NCI-H526 treated with DMSO at 0.1 percent for 48 hours (cell line): Measurements from ENCODE around the gene SRP14.
"Not testable (repeated sequence)": the region's sequence is repeated elsewhere in the genome, so short reads cannot be mapped to it uniquely, and the experiment has no call there.

Experiments
- DNase-seq: peaks from one replicate; lab custom pipeline; 2025; lab: John Stamatoyannopoulos, UW

Gene SRP14

DNA sequence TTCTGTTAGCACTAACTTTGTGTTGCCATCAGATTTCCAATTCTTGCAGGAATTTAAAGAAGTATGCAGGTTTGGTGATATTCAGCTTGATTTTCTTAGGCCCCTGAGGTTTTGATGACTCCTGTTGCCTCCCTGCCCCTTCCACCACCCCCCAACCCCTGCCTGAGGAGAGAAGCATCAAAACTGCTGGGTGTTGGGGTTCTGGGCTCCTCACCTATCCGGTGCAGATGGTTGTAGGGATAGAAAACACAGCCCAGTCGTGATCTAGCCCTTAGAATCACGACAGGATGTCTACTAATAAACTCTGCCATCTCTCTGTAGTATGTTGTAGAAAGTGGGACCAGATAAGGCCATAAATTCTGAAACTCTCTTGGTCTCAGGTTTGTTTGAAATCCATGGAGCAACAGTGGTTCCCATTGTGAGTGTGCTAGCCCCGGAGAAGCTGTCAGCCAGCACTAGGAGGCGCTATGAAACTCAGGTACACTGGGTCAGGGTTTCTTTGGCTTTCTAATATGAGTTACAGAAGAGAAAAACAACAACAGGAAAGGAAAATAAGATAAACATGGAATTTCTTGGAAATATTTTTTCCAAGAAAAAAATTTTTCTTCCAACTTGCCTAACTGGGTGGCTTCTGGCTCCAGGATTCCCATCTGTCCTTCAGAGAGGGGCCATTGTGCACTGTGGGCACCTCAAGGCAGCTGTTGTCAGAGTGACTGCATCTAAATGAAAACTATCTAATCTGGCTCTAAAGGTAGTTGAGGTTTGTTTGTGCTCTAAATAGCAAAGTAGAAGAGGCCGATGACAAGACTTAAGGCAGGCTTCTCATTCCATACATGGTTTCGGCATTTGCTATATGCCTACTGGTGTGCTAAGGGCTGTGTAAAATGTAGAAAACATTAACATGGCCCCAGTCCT lies 8.7 kb downstream of the SRP14 start:
- DNase-seq, result peak; percentile 11

- no peak for DNase-seq
These were observed 10.1 kb downstream of the SRP14 start for GRCh38 chr15:40028853-40029252.

GRCh38 chr15:40028193-40028592 lies 10.8 kb downstream of the SRP14 start:
- DNase-seq, result no peak

GRCh38 chr15:40016224-40016865 lies 22.6 kb downstream of the SRP14 start:
- no peak for DNase-seq

DNA sequence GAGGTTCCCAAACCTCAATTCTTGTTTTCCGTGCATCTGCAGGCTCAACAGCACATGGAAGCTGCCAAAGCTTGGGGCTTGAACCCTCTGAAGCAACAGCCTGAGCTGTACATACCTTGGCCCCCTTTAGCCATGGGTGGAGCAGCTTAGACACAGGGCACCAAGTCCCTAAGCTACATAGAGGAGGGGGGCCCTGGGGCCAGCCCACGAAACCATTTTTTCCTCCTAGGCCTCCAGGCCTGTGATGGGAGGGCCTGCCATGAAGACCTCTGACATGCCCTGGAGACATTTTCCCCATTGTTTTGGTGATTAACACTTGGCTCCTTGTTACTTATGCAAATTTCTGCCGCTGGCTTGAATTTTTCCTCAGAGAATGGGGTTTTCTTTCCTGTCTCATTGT lies 24.6 kb downstream of the SRP14 start:
- DNase-seq, result no peak

DNA sequence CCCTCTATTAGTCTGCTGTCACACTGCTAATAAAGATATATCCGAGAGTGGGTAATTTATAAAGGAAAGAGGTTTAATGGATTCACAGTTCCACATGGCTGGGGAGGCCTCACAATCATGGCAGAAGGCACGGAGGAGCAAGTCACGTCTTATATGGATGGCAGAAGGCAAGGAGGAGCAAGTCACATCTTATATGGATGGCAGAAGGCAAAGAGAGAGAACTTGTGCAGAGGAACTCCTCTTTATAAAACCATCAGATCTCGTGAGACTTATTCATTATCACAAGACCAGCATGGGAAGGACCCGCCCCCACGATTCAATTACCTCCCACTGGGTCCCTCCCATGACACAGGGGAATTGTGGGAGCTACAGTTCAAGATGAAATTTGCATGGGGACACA lies 25.6 kb downstream of the SRP14 start:
- not testable (repeated sequence) for DNase-seq

GRCh38 chr15:40011303-40011702 lies 27.7 kb downstream of the SRP14 start:
- no peak for DNase-seq

DNA sequence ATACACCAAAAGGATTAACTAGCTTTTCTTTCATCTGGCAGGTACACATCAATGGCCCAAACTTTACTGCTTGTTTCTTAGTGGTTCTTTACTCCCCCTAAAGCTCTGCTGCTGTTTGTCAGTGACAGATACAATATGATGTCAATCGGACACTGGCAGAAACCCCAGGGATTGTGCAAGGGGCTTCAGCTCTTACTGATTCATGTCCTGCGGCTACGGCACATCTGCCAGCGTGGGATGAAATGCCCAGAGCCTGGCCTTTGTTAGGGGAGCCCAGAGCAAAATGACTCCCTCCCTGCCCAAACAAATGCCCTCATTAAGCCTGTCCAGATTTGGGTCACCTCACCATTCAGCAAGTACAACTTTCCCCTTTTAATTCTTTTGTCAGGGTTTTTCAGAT lies 28.3 kb downstream of the SRP14 start:
- no peak for DNase-seq

GRCh38 chr15:40008061-40008765 lies 30.8 kb downstream of the SRP14 start:
- DNase-seq, result no peak

DNA sequence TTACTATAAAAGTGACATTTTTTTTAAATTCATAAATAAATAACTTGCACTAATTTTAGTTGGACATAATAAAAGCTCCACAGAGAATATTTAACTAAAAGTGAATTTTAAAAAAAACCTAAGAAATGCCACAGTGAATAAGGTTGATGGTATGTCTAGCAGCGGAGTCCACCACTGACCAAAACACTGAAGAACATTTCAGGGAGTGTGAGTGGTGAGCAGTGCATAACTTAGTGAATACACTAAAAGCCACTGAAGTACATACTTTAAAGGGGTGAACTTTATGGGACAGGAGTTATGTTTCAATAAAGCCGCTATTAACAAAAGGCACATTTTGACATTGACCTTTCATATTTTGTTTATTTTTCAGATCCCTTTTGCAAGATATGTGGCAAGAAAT lies 32.3 kb downstream of the SRP14 start:
- no peak for DNase-seq

GRCh38 chr15:40006003-40006402 lies 33.0 kb downstream of the SRP14 start:
- no peak for DNase-seq

DNA sequence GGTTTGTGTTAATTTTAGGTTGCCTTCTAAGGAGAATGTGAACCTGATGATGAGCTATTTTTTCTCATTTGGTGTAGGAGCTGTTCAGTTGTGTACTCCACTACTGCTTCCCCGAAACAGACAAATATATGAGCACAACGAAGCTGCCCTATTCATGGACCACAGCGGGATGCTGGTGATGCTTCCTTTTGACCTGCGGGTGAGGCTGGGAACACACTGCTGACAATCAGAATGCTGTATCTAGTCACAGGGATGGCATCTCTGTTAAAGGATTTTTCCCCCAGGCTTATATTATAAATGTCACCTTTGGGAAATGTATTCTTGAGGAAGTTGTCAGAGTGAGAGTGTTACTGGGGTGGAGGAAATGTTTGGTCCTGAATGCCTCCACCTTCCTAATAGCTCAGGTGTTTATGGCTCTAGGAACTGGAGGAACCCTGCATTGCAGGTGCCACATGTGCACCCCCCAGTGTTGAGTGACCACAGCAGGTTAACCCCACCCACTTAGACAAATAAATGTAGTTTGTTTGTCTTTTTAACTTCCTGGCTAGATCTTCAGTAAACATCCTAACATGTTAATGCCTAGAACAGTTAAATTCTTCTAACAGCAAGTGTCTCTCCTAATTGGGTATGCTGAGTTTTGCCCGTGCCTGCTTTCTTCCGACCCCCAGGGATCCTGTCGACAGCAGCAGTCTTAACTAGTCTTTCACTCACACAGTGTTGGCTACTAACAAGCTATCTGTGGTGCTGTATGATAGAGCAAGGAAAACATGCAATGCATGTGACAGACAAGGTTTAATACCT lies 35.7 kb downstream of the SRP14 start:
- DNase-seq, result peak; percentile 75

DNA sequence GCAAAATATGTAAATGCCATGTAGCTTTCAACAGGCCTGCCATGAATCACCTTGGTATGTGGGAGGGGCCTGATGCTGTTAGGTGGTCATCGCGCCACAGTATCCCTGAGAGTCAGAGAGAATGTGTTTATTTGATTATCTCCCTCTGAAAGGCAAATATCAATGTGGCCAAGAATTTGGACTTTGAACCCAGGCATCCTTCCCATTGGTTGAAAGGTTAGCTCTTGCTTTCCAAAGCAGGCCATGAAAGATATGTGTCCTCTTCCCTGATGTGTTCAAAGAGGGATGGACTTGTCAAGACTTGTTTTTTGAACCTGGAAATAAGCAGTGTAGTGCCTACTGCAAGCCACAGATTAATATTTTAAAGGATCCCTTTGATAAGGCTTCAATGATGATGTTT lies 36.7 kb downstream of the SRP14 start:
- peak; percentile 97 for DNase-seq

- no peak for DNase-seq
These were observed 39.3 kb downstream of the SRP14 start for GRCh38 chr15:39999538-40000200.

DNA sequence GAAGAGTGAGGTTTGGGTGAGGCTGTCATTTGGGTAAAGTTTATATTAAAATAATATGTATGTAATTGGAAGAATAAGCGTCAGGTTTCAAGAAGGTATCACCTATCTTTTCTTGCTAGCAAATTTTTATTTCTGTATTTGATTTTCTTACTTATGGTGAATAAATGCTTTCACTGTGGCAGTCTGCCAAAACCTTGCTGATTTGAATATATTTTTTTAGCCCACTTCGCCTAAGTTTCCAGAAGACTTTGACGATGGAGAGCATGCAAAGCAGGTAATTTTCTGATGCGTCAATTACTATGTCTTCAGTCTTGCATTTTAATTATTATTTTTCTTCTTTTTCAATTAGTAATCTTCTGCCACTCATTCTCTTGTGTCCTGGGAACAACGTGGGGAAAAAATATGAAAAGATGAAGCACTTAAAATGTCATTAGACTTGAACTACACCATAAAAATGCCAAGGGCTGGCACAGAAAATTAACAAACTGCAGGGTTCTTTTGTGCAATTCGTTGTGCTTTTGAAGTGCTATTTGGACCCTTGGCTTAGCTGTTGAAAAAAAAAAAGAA lies 40.4 kb downstream of the SRP14 start:
- DNase-seq, result peak; percentile 82

GRCh38 chr15:39997639-39998038 lies 41.3 kb downstream of the SRP14 start:
- DNase-seq, result no peak

DNA sequence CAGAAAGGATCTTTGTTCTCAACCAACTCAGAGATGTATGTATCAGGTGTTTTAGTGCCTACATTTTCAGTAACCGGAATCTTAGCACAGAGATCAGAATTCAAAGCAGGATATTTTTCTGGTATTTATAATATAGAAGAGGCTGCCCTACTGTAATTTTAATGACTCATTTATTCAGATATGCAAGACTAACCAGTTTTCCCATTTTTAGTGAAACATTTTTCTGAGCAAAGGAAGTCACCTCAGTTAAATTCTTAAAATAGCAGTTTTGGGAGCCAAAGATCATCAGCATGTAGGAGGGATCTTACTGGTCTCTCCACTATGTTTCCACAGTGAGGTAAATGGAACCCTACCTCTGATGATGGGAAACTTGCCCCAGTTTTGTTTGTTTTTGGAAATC lies 42.0 kb downstream of the SRP14 start:
- no peak for DNase-seq

DNA sequence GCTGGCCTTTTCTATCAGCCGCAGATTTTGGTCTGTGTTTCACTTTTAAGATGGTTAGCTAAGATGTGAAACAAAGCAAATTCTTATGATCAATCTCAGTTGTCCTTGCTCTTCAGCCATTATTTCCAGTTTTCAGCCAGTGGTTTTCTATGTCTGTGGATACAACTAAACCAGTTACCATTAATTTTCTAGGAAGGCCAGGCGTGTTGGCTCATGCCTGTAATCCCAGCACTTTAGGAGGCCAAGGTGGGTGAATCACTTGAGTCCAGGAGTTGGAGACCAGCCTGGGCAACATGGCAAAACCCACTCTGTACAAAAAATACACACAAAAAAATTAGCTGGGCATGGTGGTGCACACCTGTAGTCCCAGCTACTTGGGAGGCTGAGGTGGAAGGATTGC lies 42.8 kb downstream of the SRP14 start:
- DNase-seq, result not testable (repeated sequence)

DNA sequence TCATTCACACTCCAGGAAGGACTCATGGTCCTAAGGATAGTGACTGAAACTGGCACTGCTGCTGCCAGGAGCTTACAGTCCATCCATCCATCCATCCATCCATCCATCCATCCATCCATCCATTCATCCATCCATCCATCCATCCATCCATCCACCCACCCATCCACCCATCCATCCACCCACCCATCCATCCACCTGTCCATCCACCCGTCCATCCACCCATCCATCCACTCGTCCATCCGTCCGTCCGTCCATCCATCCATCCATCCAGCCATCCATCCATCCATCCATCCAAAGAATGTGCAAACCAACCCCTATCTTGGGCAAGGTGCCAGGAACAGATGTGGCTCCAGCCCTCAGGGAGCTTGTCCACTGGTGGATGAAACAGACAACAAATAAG lies 46.0 kb downstream of the SRP14 start:
- DNase-seq, result not testable (repeated sequence)

DNA sequence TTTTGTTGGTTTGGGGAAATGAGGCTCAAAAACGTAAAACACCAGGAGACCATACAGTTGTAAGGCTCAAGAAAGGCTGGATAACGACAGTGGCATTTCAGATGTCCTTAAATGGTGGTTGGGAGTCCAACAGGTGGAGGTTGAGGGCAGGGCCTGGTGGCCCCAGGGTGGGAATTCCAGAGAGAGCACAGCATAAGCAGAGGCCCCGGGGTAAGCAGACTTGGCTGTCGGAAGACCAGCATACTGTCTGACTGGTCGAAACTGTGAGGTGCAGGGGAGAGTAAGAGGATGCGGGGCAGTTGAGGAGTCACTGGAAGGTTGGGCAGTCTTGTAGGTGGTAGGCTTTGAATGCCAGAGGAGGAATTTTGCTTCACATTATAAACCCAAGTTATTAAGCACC lies 48.3 kb downstream of the SRP14 start:
- no peak for DNase-seq

GRCh38 chr15:39987821-39988220 lies 51.2 kb downstream of the SRP14 start:
- DNase-seq, result no peak
